Fibroblast of the aortic adventitia (primary cell): ENCODE results near the gene YTHDC1. TPM values are rescaled to one million over a fixed set of nuclear protein-coding genes. Genes with fewer than 3 reads are reported as not detected.

Experiments used
- DNase-seq: peaks from one replicate; pipeline ENCODE4 v3.0.0-alpha.2; 2010; ENCODE audit warnings: low read depth
- H3K4me3 ChIP-seq: 2 replicates; pipeline ENCODE4 v1.5.1; 2011; ENCODE audit warnings: low read depth, mild to moderate bottlenecking, control low read depth, low read length, moderate library complexity
- CTCF ChIP-seq: IDR thresholded peaks from 2 replicates; pipeline ENCODE4 v1.5.1; 2011; ENCODE audit warnings: mild to moderate bottlenecking, low read length, control low read depth, inconsistent platforms; ENCODE audit not compliant: insufficient read depth
- total RNA-seq: library from RNA; depleted of rRNA; stranded (reverse); fragments of >200 nt; gene quantifications from 2 replicates; pipeline ENCODE4 v1.2.3, GENCODE V29; 2012; ENCODE audit warnings: low replicate concordance

YTHDC1 gene
- total RNA-seq, 1 donor = 39.3 TPM

DNA sequence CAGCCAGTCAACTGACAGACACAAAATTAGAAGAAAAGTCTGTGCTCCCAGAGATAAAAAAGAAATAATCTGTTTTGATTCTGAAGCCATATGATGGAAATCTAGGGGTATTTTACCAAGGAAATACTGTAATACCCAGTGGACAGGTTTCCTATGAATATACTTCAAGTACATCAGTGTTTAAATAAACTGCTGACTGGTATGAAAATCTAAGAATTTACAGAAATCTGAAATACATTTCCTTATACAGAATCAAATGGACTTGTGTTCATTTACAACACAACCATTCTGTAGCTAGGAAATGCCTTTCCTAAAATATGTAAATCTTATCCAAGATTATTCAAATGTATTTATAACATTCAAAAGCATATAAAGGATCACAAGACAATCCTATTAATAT, 13.4 kb downstream of the YTHDC1 start:
- no peak for DNase-seq

GRCh38 chr4:68326141-68326540, 23.7 kb downstream of the YTHDC1 start:
- no peak for TF ChIP-seq CTCF
- no peak overlapping the region for H3K4me3 ChIP-seq
- DNase-seq = no peak

More for the DNA sequence above, 13.4 kb downstream of the YTHDC1 start:
- no peak overlapping the region for H3K4me3 ChIP-seq
- no peak for TF ChIP-seq CTCF

DNA sequence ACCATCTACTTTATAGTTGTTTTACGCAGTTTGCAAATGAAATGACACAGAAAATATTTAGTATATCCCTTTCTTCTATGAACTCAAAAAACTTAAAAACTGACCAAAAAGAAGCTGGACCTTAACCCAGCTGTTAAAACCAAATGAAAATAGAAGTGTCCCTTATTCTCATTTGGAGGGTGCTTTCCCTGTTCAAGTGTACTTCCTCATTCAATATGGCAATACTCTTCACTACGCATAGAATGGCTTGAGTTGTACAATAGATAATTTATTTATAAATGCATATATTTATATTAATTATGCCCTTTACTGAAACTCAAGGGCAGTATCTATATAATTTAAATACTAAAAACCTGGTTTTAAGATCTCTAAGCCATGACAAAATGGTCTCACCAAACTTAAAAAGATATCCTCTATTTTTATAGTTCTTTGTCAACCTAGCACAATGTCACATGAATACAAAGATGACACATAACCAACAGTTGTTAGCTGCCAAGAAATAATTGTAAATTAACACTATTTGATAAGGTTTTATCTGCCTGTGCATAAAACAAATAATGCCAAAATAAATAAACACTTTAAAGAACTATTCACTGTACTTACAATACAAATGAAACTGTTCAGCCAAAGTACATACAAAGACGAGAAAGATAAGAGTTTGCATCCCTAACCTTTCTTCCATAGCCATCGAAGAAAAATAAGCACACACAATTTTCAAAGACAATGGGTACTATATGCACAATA, 25.2 kb downstream of the YTHDC1 start:
- no peak overlapping the region for H3K4me3 ChIP-seq
- no peak for DNase-seq
- no peak for TF ChIP-seq CTCF

DNA sequence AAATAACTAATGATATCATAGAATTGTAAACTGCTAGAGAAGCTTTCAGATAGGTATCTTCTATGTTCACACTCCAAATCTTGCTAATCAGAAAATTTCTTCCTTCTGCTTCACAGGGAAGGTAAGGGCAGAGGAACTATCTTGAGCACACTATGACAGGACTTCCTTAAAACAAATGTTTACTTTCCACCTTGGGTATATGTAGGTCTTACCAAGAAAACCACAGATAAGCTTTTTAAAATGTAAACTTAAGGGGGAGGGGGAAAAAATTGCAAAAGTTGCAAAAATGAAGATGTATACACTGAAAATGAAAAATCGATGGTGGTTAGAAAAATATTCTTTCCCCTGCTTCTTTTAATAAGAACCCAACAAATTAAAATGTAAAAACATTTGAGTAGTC, 30.9 kb downstream of the YTHDC1 start:
- no peak overlapping the region for H3K4me3 ChIP-seq
- TF ChIP-seq CTCF = no peak
- DNase-seq = no peak

DNA sequence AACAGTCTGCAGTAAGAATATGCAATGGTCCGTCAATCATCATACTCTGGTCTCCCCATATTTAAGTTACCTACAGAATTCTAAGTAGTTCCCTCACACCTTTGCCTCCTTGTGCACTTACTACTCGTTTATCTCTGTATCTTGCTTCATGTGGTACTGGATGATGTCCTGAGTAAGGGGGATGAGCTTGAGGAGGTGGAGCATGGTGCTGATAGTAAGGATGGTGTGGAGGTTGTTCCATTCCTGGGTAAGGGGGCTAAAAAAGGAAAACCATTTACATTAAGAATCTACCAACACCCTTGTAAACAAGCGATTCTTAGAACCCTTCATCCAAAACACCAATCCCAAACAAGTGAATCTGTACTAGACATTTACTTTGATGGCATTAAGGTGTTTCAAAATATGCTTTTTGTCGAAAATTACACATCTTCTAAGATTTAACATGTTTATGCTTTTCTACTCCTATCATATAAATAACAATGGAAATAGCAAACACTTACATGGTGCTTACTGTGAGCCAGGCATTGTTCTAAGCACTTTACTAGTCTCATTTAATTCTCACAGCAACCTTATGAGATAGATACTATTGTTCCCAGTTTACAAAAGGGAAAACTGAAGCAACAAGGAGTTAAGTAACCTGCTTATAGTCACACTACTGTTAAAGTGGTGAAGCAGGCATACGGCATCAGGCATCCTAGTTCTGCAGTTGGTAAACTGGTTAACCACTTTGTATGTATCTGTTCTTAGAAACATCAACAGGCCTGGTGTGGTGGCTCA, 33.5 kb downstream of the YTHDC1 start:
- no peak for DNase-seq
- H3K4me3 ChIP-seq = no peak overlapping the region
- TF ChIP-seq CTCF = no peak

- TF ChIP-seq CTCF = no peak
- no peak for DNase-seq
- H3K4me3 ChIP-seq = no peak overlapping the region
Measured at GRCh38 chr4:68310651-68311247, 39.1 kb downstream of the YTHDC1 start.
